NB4 (cell line): ENCODE results near the gene MYLK3.

ENCODE experiments used
- CTCF ChIP-seq: IDR thresholded peaks from one replicate; pipeline ENCODE4 v1.5.1; 2012; ENCODE audit warnings: low read depth, low read length
- MYC ChIP-seq: IDR thresholded peaks from 2 replicates; pipeline ENCODE4 v1.6.1; 2011; ENCODE audit warnings: low read depth, low read length
- POLR2A ChIP-seq: IDR thresholded peaks from 2 replicates; pipeline ENCODE4 v1.6.1; 2011; ENCODE audit warnings: mild to moderate bottlenecking; ENCODE audit not compliant: insufficient read length; ENCODE audit errors: extremely low read depth
- TF ChIP-seq, protein P1 (sequence below): IDR thresholded peaks from 2 replicates; pipeline ENCODE4 v1.6.1; 2011; ENCODE audit warnings: low read depth, low read length

DNA sequence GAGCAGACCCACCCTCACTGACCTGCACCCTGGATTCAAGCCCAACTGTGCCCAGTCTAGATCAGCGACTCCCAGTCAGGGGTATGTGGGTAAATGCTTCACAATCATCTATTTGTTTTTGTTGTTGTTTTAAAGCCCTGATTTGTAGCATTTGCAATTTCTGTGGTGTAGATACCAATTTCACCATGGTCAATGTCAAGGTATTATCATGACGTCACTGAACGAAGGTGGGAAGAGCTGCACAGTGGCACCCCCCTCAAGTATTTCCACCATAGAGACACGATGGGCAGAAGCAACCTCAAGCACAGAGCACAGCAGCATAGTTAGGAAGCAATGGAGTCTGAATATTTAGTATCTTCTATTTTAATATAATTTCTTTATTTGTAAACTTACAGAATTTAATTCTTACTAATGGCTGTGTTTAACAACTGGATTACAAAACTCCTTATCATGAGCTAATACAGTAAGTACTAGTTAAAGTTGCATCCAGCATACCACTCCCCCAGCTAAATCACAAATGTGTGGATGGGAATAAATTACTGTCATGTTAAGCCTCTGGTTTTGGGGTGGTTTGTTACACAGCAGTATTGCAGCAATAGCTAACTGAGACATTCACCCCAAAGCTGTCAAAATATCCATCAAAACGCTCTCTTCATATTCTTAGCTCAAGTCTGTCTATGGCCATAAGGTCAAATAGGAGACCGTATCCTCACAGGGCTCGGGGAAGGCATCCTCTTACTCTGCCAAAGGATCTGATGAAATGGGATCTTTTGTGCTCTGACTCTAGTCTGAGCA lies 33.1 kb downstream of the MYLK3 start:
- TF ChIP-seq CTCF, result no peak
- TF ChIP-seq, protein P1, sequence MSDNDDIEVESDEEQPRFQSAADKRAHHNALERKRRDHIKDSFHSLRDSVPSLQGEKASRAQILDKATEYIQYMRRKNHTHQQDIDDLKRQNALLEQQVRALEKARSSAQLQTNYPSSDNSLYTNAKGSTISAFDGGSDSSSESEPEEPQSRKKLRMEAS, result no peak
- TF ChIP-seq POLR2A, result no peak
- no peak for TF ChIP-seq MYC
